Mucosa of gallbladder (tissue), 1 donor: ENCODE measurements around the gene SYNRG. TPM values are rescaled to one million over a fixed set of nuclear protein-coding genes. Genes with fewer than 3 reads are reported as not detected.
A peak's percentile ranks its signal among the peaks of the same experiment; 100 is the strongest.

Experiments
- DNase-seq: peaks from one replicate; pipeline ENCODE4 v3.0.0-alpha.2; 2020; ENCODE audit warnings: low spot score
- total RNA-seq: library from RNA; stranded (reverse); gene quantifications from one replicate; pipeline ENCODE4 v1.2.1, GENCODE V29; 2021
- donor health status: DM: no; HTN: no; CAD: no.

The SYNRG gene
- total RNA-seq, 1 donor from 2014 or later: 42.1 TPM

- peak; percentile 20 for DNase-seq
Observed at GRCh38 chr17:37476431-37477120, 132.6 kb downstream of the SYNRG start.

DNA sequence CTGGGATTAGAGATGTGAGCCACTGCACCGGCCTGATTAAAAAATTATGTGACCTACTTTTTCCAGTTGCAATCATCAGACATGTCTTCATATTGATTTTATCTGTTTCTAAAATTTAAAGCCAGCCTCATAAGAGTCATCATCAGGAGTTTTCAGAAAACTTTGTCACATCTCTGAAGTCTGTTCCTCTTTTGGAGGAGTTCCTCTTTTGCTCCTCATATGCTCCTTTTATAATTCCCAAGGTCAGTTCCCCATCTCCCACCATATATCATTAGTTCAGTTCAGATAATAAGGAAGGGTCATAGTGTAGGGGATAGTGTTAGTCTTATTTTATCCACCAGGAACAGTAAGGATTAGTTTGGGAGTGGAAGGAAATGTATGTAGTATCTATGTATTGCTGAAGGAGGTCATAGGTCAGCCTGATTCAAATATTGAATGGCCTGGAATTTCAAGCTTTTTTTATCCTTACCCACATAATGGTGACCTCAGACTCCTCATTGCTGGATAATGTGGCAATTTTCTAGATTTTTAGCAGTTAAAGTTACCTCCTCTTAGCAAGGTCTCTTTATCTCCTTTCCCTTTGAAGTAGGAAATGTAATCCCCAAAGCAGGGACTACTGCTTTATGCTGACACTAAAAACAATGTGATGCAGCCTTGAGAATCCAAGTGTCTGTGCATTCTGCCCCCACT lies 133.3 kb downstream of the SYNRG start:
- no peak for DNase-seq

DNA sequence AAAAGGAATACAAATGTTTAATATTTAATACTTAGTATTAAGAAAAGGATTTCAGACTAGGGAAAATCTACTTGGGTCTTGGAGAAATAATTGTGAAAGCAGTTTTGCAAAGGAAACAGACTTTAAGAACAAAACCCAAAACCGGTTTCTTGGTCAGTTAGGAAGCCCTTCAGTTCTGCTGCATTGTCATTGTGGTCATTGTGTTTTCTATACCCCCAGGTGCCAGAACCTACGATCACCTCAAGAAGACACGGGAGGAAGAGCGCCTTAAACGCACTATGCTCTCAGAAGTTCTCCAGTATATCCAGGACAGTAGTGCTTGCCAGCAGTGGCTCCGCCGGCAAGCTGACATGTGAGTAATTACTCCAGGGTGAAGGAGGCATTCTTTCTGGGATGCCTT lies 139.0 kb downstream of the SYNRG start:
- DNase-seq: no peak

- no peak for DNase-seq
Observed at GRCh38 chr17:37466471-37466870, 142.7 kb downstream of the SYNRG start.

DNA sequence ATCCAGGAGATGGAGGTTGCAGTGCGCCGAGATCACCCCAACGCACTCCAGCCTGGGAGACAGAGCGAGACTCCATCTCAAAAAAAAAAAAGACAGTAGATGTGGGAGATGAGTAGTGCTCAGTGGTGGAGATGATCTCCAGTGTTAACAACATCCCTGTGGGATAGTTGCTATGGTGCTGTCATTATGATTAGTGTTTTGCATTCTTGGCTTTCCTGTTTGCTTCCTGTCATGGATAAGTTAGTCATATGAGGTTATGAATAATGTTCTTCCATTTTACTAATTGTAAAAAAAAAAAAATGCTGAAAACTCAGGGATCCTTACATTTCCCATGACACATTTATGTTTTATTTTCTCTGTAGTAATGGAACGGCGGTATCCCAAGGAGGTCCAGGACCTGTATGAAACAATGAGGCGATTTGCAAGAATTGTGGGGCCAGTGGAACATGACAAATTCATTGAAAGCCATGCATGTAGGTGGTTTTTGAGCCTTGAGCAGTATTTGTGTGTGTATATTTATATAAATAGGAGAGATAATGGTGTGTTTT lies 144.1 kb downstream of the SYNRG start:
- DNase-seq: no peak

Other genes starting within 250 kb of the SYNRG start
- gene C17orf78, start 233.4 kb downstream of the SYNRG start, total RNA-seq: not detected
- gene ACACA, start 202.6 kb downstream of the SYNRG start, total RNA-seq: 74.6 TPM
- 14.5 TPM for gene TADA2A, start 202.5 kb downstream of the SYNRG start, total RNA-seq
- gene DUSP14, start 119.5 kb downstream of the SYNRG start, total RNA-seq: 16.5 TPM
- gene DDX52, start 34.0 kb upstream of the SYNRG start, total RNA-seq: 21.7 TPM
- gene HNF1B, start 135.6 kb upstream of the SYNRG start, total RNA-seq: 142 TPM